ENCODE data around the gene ZDHHC14.
A peak's percentile ranks its signal among the peaks of the same experiment; 100 is the strongest.
"Not testable (repeated sequence)": the region's sequence is repeated elsewhere in the genome, so short reads cannot be mapped to it uniquely, and the experiment has no call there.

Gene ZDHHC14

GRCh38 chr6:157552820-157553485 is 172.0 kb downstream of the ZDHHC14 start:
- no peak overlapping the region for H3K4me3 ChIP-seq (ENCODE audit: low read length)
- DNase-seq (ENCODE audit: low read depth, low spot score), result no peak

- H3K4me3 ChIP-seq (ENCODE audit: low read length), result no peak overlapping the region
- no peak for DNase-seq (ENCODE audit: low read depth, low spot score)
Observed at GRCh38 chr6:157554747-157555146, 173.8 kb downstream of the ZDHHC14 start.

- no peak overlapping the region for H3K4me3 ChIP-seq (ENCODE audit: low read length)
- no peak for DNase-seq (ENCODE audit: low read depth, low spot score)
Observed at GRCh38 chr6:157555455-157556143, 174.6 kb downstream of the ZDHHC14 start.

GRCh38 chr6:157556144-157556645 is 175.2 kb downstream of the ZDHHC14 start:
- no peak for DNase-seq (ENCODE audit: low read depth, low spot score)
- no peak overlapping the region for H3K4me3 ChIP-seq (ENCODE audit: low read length)

- H3K4me3 ChIP-seq (ENCODE audit: low read length), result no peak overlapping the region
- no peak for DNase-seq (ENCODE audit: low read depth, low spot score)
Observed at GRCh38 chr6:157556671-157557430, 175.9 kb downstream of the ZDHHC14 start.

- DNase-seq (ENCODE audit: low read depth, low spot score), result no peak
Observed at GRCh38 chr6:157557559-157557958, 176.6 kb downstream of the ZDHHC14 start.

GRCh38 chr6:157558049-157558448 is 177.1 kb downstream of the ZDHHC14 start:
- no peak for DNase-seq (ENCODE audit: low read depth, low spot score)
- H3K4me3 ChIP-seq (ENCODE audit: low read length), result no peak overlapping the region

More at GRCh38 chr6:157557559-157557958, 176.6 kb downstream of the ZDHHC14 start:
- H3K4me3 ChIP-seq (ENCODE audit: low read length), result no peak overlapping the region

- no peak for DNase-seq (ENCODE audit: low read depth, low spot score)
- no peak overlapping the region for H3K4me3 ChIP-seq (ENCODE audit: low read length)
Observed at GRCh38 chr6:157558487-157559200, 177.7 kb downstream of the ZDHHC14 start.

- H3K4me3 ChIP-seq (ENCODE audit: low read length), result no peak overlapping the region
- DNase-seq (ENCODE audit: low read depth, low spot score), result no peak
Observed at GRCh38 chr6:157559201-157559756, 178.3 kb downstream of the ZDHHC14 start.

- DNase-seq (ENCODE audit: low read depth, low spot score); H3K4me3 ChIP-seq (ENCODE audit: low read length): not testable (repeated sequence)
Observed at GRCh38 chr6:157560063-157560462, 179.1 kb downstream of the ZDHHC14 start.

GRCh38 chr6:157560691-157561413 is 179.9 kb downstream of the ZDHHC14 start:
- no peak for DNase-seq (ENCODE audit: low read depth, low spot score)
- H3K4me3 ChIP-seq (ENCODE audit: low read length), result no peak overlapping the region

- H3K4me3 ChIP-seq (ENCODE audit: low read length), result no peak overlapping the region
- no peak for DNase-seq (ENCODE audit: low read depth, low spot score)
Observed at GRCh38 chr6:157561414-157561790, 180.4 kb downstream of the ZDHHC14 start.

GRCh38 chr6:157561929-157562810 is 181.2 kb downstream of the ZDHHC14 start:
- no peak for DNase-seq (ENCODE audit: low read depth, low spot score)
- H3K4me3 ChIP-seq (ENCODE audit: low read length), result no peak overlapping the region

GRCh38 chr6:157562997-157563396 is 182.0 kb downstream of the ZDHHC14 start:
- no peak for DNase-seq (ENCODE audit: low read depth, low spot score)
- no peak overlapping the region for H3K4me3 ChIP-seq (ENCODE audit: low read length)

GRCh38 chr6:157563611-157564284 is 182.8 kb downstream of the ZDHHC14 start:
- DNase-seq (ENCODE audit: low read depth, low spot score), result no peak
- H3K4me3 ChIP-seq (ENCODE audit: low read length), result no peak overlapping the region

- H3K4me3 ChIP-seq (ENCODE audit: low read length), result no peak overlapping the region
- DNase-seq (ENCODE audit: low read depth, low spot score), result no peak
Observed at GRCh38 chr6:157568702-157569101, 187.7 kb downstream of the ZDHHC14 start.

GRCh38 chr6:157569543-157569942 is 188.6 kb downstream of the ZDHHC14 start:
- DNase-seq (ENCODE audit: low read depth, low spot score), result peak; percentile 84
- H3K4me3 ChIP-seq (ENCODE audit: low read length), result peak overlapping the region; percentile 7; the same call in 1 of the 2 replicates

Data from Jurkat, Clone E6-1 (cell line).